ENCODE results near the gene CNGB1. TPM values are rescaled to one million over a fixed set of nuclear protein-coding genes. Genes with fewer than 3 reads are reported as not detected.

CNGB1 gene
- total and polyA plus RNA-seq, 10 donors = 0.02 to 0.12 TPM; not detected in 8

DNA sequence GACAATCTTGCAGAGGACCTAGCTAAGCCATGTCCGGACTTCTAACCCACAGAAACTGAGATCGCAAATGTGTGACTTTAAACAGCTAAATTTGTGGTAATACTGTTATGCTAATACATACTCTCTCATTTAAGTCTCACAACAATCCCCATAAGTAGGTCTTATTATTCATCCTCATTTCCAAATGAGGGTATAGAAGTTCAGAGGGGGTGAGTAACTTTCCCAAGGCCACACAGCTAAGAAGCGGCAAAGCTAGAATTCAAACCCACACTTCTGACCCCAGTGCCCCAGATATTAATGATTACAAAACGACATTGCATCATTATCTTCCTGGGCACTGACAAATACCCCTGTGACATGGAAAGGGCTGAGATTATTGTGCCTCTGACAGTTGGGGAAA is 81.4 kb downstream of the CNGB1 start:
- peak overlapping the region in 5 of 8 donors; percentile 15 to 73 (median 52) for H3K27ac ChIP-seq
- peak; percentile 2 for DNase-seq
- 71 to 85% (median 79%) methylated on average over 4 of the region's 4 CpGs for WGBS, 5 donors
- no peak overlapping the region for H3K4me3 ChIP-seq
- no peaks in the 10 kb centered on the region for H3K36me3 ChIP-seq
- H3K4me1 ChIP-seq = peaks cover 5 to 53% (median 24%) of the 10 kb centered on the region in 6 donors
- no peak for TF ChIP-seq POLR2AphosphoS5 (IDR thresholded peaks at IDR 0.05)
- TF ChIP-seq, protein P1, sequence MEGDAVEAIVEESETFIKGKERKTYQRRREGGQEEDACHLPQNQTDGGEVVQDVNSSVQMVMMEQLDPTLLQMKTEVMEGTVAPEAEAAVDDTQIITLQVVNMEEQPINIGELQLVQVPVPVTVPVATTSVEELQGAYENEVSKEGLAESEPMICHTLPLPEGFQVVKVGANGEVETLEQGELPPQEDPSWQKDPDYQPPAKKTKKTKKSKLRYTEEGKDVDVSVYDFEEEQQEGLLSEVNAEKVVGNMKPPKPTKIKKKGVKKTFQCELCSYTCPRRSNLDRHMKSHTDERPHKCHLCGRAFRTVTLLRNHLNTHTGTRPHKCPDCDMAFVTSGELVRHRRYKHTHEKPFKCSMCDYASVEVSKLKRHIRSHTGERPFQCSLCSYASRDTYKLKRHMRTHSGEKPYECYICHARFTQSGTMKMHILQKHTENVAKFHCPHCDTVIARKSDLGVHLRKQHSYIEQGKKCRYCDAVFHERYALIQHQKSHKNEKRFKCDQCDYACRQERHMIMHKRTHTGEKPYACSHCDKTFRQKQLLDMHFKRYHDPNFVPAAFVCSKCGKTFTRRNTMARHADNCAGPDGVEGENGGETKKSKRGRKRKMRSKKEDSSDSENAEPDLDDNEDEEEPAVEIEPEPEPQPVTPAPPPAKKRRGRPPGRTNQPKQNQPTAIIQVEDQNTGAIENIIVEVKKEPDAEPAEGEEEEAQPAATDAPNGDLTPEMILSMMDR (IDR thresholded peaks at IDR 0.05 in 8 of 11, conservative IDR thresholded peaks at IDR 0.05 in 3 of 11) = no peak
- TF ChIP-seq POLR2A (IDR thresholded peaks at IDR 0.05) = no peak
- peaks cover 0 to 44% (median 4%) of the 10 kb centered on the region in 7 donors for H3K27me3 ChIP-seq (replicated peaks in 1 of 7)
- H3K9me3 ChIP-seq = no peaks in the 10 kb centered on the region
- intact Hi-C loops (cut with DNase I; ENCODE audit: low total_unique reads) = no loop called here

DNA sequence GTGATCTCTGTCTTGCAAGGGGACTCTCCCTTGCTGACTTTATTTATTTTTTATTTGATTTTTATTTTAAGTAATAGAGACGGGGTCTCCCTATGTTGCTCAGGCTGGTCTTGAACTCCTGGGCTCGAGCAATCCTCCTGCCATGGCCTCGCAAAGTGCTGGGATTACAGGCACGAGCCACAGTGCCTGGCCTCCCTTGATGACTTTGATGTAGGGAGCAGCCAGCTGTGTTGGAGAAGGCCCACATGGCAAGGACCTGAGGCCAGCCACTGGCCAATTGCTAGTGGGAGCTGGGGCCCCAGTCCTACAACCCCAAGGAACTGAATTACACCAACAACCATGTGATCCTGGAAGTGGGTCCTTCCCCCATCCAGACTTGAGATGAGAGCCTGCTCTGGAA is 81.8 kb downstream of the CNGB1 start:
- TF ChIP-seq POLR2A (IDR thresholded peaks at IDR 0.05) = no peak
- TF ChIP-seq POLR2AphosphoS5 (IDR thresholded peaks at IDR 0.05) = no peak
- TF ChIP-seq, protein P1 (IDR thresholded peaks at IDR 0.05 in 8 of 11, conservative IDR thresholded peaks at IDR 0.05 in 3 of 11) = no peak
- WGBS, 5 donors = 87 to 96% (median 94%) methylated on average over 4 of the region's 4 CpGs
- H3K27ac ChIP-seq = peak overlapping the region in 3 of 8 donors; percentile 52 to 73 (median 57)
- H3K36me3 ChIP-seq = no peaks in the 10 kb centered on the region
- H3K4me3 ChIP-seq = no peak overlapping the region
- H3K27me3 ChIP-seq (replicated peaks in 1 of 7) = peaks cover 0 to 48% (median 8%) of the 10 kb centered on the region in 7 donors
- intact Hi-C loops (cut with DNase I; ENCODE audit: low total_unique reads) = no loop called here
- no peaks in the 10 kb centered on the region for H3K9me3 ChIP-seq
- peaks cover 5 to 51% (median 20%) of the 10 kb centered on the region in 6 donors for H3K4me1 ChIP-seq
- peak; percentile 31 for DNase-seq

DNA sequence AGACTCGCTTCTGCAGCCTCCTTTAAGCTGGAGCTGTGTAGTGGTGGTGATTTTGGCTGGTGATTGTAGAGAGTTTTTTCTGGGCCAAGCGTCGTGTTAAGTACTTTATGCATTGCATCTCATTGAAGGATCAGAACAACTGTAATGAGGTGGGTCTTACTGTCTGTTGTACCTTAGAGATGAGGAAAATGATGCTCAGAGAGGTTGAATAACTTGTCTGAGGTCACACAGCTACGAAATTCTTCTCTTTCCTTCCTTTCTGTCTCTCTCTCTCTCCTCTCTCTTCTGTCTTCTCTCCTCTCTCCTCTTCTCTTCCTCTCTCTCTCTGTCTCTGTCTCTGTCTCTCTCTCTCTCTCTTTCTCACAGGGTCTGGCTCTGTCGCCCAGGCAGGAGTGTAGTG is 82.8 kb downstream of the CNGB1 start:
- Histone ChIP-seq H3K27me3 (replicated peaks in 1 of 7) (peaks cover 0 to 58% (median 17%) of the 10 kb centered on the region in 7 donors), H3K27ac (no peak overlapping the region), H3K4me3 (no peak overlapping the region), H3K9me3 (no peaks in the 10 kb centered on the region), H3K36me3 (no peaks in the 10 kb centered on the region), H3K4me1 (peaks cover 0 to 47% (median 14%) of the 10 kb centered on the region in 6 donors)
- no peak for TF ChIP-seq POLR2AphosphoS5 (IDR thresholded peaks at IDR 0.05)
- no peak for TF ChIP-seq POLR2A (IDR thresholded peaks at IDR 0.05)
- TF ChIP-seq, protein P1 (IDR thresholded peaks at IDR 0.05 in 8 of 11, conservative IDR thresholded peaks at IDR 0.05 in 3 of 11) = no peak
- 83 to 92% (median 86%) methylated on average over 5 of the region's 5 CpGs for WGBS, 5 donors
- peak; percentile 13 for DNase-seq
- intact Hi-C loops (cut with DNase I; ENCODE audit: low total_unique reads) = no loop called here

DNA sequence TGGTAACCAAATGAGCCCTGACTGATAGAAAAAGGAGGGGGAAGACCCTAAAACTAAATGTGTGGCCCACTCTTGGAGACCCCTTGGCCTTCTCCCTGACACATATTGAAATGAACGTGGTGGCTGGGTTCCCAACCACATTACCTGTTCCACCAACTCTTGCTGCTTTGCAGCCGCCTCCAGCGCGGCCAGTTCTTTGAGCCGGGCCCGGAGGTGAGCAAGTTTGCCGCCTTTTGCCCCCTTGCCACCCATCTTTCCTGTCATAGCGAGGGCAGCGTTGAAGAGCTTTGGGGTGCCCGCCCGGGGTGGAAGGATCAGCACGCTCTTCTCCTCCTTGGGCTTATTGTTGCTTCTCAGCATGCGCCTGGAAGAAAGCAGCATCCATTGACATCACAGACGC is 83.2 kb downstream of the CNGB1 start:
- Histone ChIP-seq H3K4me1 (peaks cover 0 to 42% (median 12%) of the 10 kb centered on the region in 6 donors), H3K27ac (no peak overlapping the region), H3K36me3 (no peaks in the 10 kb centered on the region), H3K9me3 (no peaks in the 10 kb centered on the region), H3K4me3 (no peak overlapping the region), H3K27me3 (replicated peaks in 1 of 7) (peaks cover 0 to 62% (median 21%) of the 10 kb centered on the region in 7 donors)
- peak; percentile 64 for DNase-seq
- TF ChIP-seq POLR2A (IDR thresholded peaks at IDR 0.05) (no peak), POLR2AphosphoS5 (IDR thresholded peaks at IDR 0.05) (no peak)
- TF ChIP-seq, protein P1 (IDR thresholded peaks at IDR 0.05 in 8 of 11, conservative IDR thresholded peaks at IDR 0.05 in 3 of 11) = no peak
- WGBS, 5 donors = 87 to 96% (median 94%) methylated on average over 14 of the region's 14 CpGs
- intact Hi-C loops (cut with DNase I; ENCODE audit: low total_unique reads) = no loop called here
